ENCODE measurements around the gene PPP2R2D.

The PPP2R2D gene

GRCh38 chr10:131888186-131888604 lies 12.6 kb upstream of the PPP2R2D start:
- DNase-seq (ENCODE audit: low read depth in 2 of 2): no peak

DNA sequence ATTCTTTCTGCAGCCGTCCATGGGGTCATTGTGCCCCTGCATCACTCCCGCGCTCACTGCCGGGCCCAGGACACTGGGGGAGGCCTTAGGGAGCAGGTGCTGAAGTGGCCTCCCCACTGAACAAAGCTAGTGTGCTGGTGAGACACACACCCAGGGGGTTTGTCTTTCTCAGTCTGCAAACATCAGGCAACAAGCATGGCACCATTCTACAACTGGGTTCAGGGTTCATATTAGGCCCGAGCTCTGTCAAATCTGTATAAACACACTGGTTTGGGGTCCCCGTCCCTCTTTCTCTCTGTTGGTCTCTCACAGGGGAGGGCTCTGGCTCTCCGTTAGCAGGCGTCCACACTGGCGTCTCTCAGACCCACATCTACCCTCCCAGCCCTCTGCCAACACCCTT lies 11.1 kb upstream of the PPP2R2D start:
- DNase-seq (ENCODE audit: low read depth in 2 of 2): no peak

- DNase-seq (ENCODE audit: low read depth in 2 of 2): no peak
Observed at GRCh38 chr10:131890276-131891195, 10.3 kb upstream of the PPP2R2D start.

DNA sequence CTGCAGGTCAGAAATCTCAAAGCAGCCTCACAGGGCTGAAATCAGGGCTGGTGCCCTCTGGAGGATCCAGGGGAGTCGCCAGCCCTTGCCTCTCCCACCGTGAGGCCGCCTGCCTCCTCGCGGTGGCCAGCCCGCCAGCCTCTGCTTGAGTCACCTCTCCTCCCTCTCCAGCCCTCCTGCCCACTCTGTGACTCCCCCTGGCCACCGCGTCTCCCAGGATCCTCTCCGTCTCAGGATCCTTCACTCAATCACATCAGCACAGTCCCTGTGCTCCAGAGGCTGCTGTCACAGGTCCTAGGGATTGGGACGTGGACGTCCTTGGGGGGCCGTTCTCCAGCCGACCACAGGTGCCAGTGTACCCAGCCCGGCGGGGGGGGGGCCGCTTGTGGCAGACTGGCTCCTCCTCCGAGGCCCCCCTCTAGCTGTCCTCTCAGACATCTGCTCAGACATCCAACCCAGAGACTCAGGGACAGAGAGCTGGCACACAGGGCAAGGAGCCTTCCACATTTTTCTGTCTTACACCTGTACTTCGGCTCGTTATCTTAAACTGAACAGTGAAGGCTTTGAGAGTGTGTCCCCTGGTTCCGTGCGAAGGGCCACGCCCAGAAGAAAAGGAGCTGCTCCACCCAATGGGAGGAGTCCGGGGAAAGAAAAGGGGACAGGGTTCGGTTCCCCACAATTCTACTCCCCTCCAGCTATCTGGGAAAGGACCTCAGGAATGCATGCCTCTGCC lies 9.4 kb upstream of the PPP2R2D start:
- no peak for DNase-seq (ENCODE audit: low read depth in 2 of 2)

- DNase-seq (ENCODE audit: low read depth in 2 of 2): no peak
Observed at GRCh38 chr10:131891929-131892805, 8.6 kb upstream of the PPP2R2D start.

- DNase-seq (ENCODE audit: low read depth in 2 of 2): no peak
Observed at GRCh38 chr10:131892806-131893675, 7.8 kb upstream of the PPP2R2D start.

- no peak for DNase-seq (ENCODE audit: low read depth in 2 of 2)
Observed at GRCh38 chr10:131895116-131895515, 5.7 kb upstream of the PPP2R2D start.

DNA sequence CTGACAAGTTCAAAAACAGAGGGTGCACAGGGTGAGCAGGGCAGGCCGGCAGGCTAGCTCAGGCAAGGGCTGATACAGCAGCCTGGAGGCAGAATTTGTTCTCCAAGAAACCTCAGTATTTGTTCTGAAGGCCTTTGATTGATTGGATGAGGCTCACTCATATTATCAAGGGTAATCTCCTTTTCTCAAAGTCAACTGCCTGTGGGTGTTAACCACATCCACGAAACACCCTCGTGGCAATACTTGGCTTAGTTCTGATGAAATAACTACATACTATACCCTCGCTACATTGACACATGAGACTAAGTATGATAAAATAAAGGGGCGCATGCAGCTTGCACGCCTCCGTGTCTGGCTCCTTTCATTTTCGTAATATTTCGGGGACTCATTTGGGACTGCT lies 4.4 kb upstream of the PPP2R2D start:
- no peak for DNase-seq (ENCODE audit: low read depth in 2 of 2)

DNA sequence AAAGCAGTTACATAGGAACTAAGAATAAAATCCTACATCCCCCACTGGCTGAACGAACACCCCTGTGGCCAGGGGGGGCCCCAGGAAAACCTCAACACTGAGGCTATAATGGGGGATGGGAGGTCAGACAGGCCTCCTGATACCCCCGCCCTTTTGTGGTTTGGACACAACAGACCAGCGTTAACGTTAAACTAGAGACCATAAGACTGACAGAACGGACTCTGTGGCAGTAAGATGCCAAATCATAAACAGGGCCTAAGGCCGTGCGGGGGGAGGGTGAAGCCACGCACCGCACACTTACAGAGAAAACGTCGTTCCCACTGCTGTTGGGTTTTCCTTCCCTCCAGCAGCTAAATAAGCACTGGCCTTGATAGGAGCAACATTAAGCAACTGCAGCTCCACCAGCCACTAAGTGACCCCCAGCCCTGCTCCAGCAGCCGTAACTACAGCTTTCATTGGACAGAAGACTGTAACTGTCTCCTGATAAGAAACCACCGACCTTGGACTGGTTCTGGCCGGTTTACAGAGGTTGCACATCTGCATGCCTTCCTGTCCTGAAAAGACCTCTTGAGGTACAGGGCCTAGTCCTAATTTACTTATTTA lies 3.4 kb upstream of the PPP2R2D start:
- DNase-seq (ENCODE audit: low read depth in 2 of 2): no peak

GRCh38 chr10:131898061-131898460 lies 2.7 kb upstream of the PPP2R2D start:
- no peak for DNase-seq (ENCODE audit: low read depth in 2 of 2)

GRCh38 chr10:131898713-131899112 lies 2.1 kb upstream of the PPP2R2D start:
- DNase-seq (ENCODE audit: low read depth in 2 of 2): no peak

- no peak for DNase-seq (ENCODE audit: low read depth in 2 of 2)
Observed at GRCh38 chr10:131899116-131899690, 1.6 kb upstream of the PPP2R2D start.

- DNase-seq (ENCODE audit: low read depth in 2 of 2): no peak
Observed at GRCh38 chr10:131899695-131900349, 986 bp upstream of the PPP2R2D start.

- DNase-seq (ENCODE audit: low read depth in 2 of 2): peak in 1 of 2 donors; percentile 19
Observed at GRCh38 chr10:131901181-131901829, 497 bp downstream of the PPP2R2D start.

DNA sequence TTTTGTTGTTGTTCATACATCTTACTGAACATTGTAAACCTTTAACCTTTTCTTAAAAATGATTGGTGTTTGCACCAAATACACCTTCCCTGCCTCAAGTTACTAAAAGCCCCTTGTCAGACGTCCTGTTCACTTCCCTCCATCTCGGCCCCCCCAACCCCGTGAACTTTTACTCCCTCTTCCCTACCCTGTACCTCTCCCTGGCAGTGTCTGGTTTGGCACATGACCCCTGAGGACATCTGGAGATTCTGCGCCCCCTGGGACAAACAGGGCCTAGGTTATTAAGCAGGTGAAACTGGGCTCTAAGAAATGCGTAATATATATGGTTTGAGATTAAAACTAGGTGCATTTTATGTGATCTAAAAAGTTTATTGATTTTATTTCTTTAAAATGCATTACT lies 1.4 kb downstream of the PPP2R2D start:
- DNase-seq (ENCODE audit: low read depth in 2 of 2): no peak

- no peak for DNase-seq (ENCODE audit: low read depth in 2 of 2)
Observed at GRCh38 chr10:131902691-131903090, 1.9 kb downstream of the PPP2R2D start.

DNA sequence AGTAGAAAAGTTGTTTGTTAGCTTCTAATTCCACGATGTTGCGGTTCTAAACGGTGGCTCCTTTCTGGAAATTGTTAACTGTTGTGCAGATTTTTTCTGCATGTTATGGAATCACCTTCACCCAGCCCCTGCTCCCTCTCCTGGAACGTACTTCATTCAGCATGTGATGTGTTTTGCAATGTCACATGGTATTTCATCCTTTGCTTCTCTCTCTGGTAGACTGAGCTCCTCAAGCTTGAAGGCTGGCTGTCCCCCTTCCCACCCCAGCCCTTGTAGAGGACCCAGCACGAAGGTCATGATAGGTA lies 4.4 kb downstream of the PPP2R2D start:
- DNase-seq (ENCODE audit: low read depth in 2 of 2): no peak

DNA sequence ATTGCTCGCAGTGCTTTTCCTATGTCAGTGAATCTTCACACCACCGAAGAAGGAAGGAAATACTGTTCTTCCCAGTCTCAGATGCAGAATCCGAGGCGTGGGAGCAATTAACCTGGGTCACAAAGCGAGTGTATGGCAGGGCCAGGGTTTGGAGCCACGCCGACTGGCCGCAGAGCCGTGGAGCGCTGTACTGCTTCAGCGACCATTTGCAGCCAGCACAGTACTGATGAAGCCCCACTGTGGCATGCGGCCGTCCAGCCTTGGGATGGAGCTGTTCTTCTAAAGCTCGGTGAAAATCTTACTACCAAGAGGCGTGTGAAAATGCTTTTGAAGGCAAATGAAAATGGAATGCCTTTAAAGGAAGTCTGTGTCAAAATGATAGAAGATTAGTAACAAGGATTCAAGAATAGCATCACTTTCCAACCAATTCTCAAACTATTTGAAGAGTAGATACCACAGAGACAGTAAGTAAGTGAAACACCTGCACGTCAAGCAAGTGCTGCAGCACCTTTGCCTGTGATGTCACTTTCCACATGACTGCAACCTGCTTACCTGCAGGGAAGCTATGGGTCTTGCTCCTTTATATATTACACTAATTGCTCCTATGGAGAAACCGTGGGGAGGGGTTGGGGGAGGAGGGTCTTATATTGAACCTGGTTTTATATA lies 4.9 kb downstream of the PPP2R2D start:
- no peak for DNase-seq (ENCODE audit: low read depth in 2 of 2)

DNA sequence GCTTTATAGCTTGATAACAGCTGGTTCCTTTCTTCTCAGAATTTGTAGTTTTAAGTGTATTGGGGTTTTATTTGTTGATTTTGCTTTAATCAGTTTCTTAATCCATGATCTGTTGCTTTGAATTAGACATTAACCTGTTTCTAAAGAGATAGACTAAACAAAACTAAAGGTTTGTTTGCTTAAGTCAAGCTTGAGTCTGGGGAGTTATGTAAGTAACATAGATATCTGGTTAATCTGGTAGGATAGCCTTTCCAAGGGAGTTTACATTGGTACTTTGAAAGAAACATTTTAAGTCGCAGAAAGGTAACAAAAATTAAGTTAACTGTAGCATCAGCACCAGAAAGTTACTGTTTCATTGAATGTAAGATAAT lies 5.4 kb downstream of the PPP2R2D start:
- DNase-seq (ENCODE audit: low read depth in 2 of 2): no peak
